ENCODE measurements around the gene TBCD. TPM values are rescaled to one million over a fixed set of nuclear protein-coding genes. Genes with fewer than 3 reads are reported as not detected.

Gene TBCD
- total RNA-seq, 1 experiment from 2014 or later = 129 TPM

GRCh38 chr17:82813299-82814051 is 61.6 kb downstream of the TBCD start:
- Histone ChIP-seq H3K4ac (ENCODE audit: low read depth, low read length) (no peak overlapping the region), H2BK15ac (ENCODE audit: low read depth, low read length) (no peak overlapping the region), H2BK120ac (ENCODE audit: low read depth, low read length, poor library complexity, severe bottlenecking) (no peak overlapping the region), H3K9me3 (ENCODE audit: control insufficient read depth, low read depth, low read length) (peaks cover 9% of the 10 kb centered on the region), H3K79me1 (ENCODE audit: insufficient read depth, low read depth, low read length, poor library complexity, severe bottlenecking) (no peaks in the 10 kb centered on the region), H4K5ac (ENCODE audit: insufficient read length, low read depth, low read length) (no peak overlapping the region), H3K4me2 (ENCODE audit: insufficient read depth, insufficient read length, low read length) (no peak overlapping the region), H3T11ph (ENCODE audit: low read length) (no peak overlapping the region), H4K20me1 (ENCODE audit: control insufficient read depth, insufficient read depth, insufficient read length) (no peaks in the 10 kb centered on the region), H2AFZ (ENCODE audit: low read length) (no peak overlapping the region), H2BK12ac (ENCODE audit: insufficient read length, low read depth, low read length) (no peak overlapping the region), H3K9ac (ENCODE audit: extremely low read depth, insufficient read length, low read length) (no peak overlapping the region), H2AK5ac (ENCODE audit: insufficient read length, low read length) (no peak overlapping the region), H4K8ac (replicated peaks; ENCODE audit: insufficient read length, low read depth, low read length) (no peak overlapping the region), H3K79me2 (ENCODE audit: insufficient read depth, low read length) (no peaks in the 10 kb centered on the region), H3K27me3 (ENCODE audit: insufficient read depth, low read length) (no peaks in the 10 kb centered on the region), H3K23ac (ENCODE audit: insufficient read length, low read depth, low read length) (no peak overlapping the region), H2BK5ac (ENCODE audit: insufficient read length, low read length) (no peak overlapping the region), H3K18ac (ENCODE audit: insufficient read length, low read depth, low read length) (no peak overlapping the region), H3K23me2 (ENCODE audit: insufficient read length, low read depth, low read length, poor library complexity, severe bottlenecking) (no peaks in the 10 kb centered on the region), H3K27ac (ENCODE audit: insufficient read length, low read depth, low read length) (no peak overlapping the region), H4K91ac (ENCODE audit: insufficient read length, low read depth, low read length) (no peak overlapping the region), H3K56ac (ENCODE audit: insufficient read length, low read depth, low read length) (no peak overlapping the region), H3K14ac (ENCODE audit: insufficient read depth, low read length) (no peak overlapping the region), H2BK20ac (ENCODE audit: low read depth, low read length, poor library complexity, severe bottlenecking) (no peak overlapping the region), H3K4me1 (ENCODE audit: insufficient read depth, low read length) (no peaks in the 10 kb centered on the region)
- Mint-ChIP-seq H3K4me3 (no peak overlapping the region), H3K27me3 (ENCODE audit: low read depth) (no peaks in the 10 kb centered on the region), H3K9me3 (peaks cover 9 to 13% of the 10 kb centered on the region in 2 experiments), H3K36me3 (ENCODE audit: insufficient read depth in 1 of 3, low read depth in 3 of 3) (peaks cover 50 to 89% (median 82%) of the 10 kb centered on the region in 3 experiments), H3K27ac (peak overlapping the region in 2 of 3 experiments; percentile 37 to 63; a peak in 2 of 7 replicates), H3K4me1 (no peaks in the 10 kb centered on the region)
- no CpG with 5 or more reads among the region's 23 CpGs for WGBS (ENCODE audit: extremely low coverage, insufficient read length, low lambda C conversion rate)
- DNase-seq = no peak
- no peak for TF ChIP-seq CTCF (conservative IDR thresholded peaks at IDR 0.05)
